ENCODE measurements around the gene ANKRD10. TPM values are rescaled to one million over a fixed set of nuclear protein-coding genes. Genes with fewer than 3 reads are reported as not detected.

The ANKRD10 gene
- total RNA-seq, 1 donor from 2014 or later, result 163 TPM

- intact Hi-C loops (cut with micrococcal nuclease), result no loop called here
- no peaks in the 10 kb centered on the region for H3K36me3 Mint-ChIP-seq (ENCODE audit: low read depth)
- H3K27me3 Mint-ChIP-seq (ENCODE audit: insufficient read depth), result peaks cover 25% of the 10 kb centered on the region
- no peaks in the 10 kb centered on the region for H3K9me3 Mint-ChIP-seq
- no peak for DNase-seq (ENCODE audit: low spot score)
- no peak overlapping the region for H3K27ac Mint-ChIP-seq
- no peak overlapping the region for H3K4me3 Mint-ChIP-seq
- H3K4me1 Mint-ChIP-seq (ENCODE audit: low read depth), result peaks cover 5% of the 10 kb centered on the region
These were observed 42.7 kb downstream of the ANKRD10 start for GRCh38 chr13:110872034-110872767.

GRCh38 chr13:110869805-110870706, 44.8 kb downstream of the ANKRD10 start:
- intact Hi-C loops (cut with micrococcal nuclease), result no loop called here
- no peak overlapping the region for H3K4me3 Mint-ChIP-seq
- no peak for DNase-seq (ENCODE audit: low spot score)

GRCh38 chr13:110869231-110869804, 45.6 kb downstream of the ANKRD10 start:
- H3K36me3 Mint-ChIP-seq (ENCODE audit: low read depth), result no peaks in the 10 kb centered on the region
- no peaks in the 10 kb centered on the region for H3K4me1 Mint-ChIP-seq (ENCODE audit: low read depth)
- H3K9me3 Mint-ChIP-seq, result no peaks in the 10 kb centered on the region
- DNase-seq (ENCODE audit: low spot score), result no peak
- intact Hi-C loops (cut with micrococcal nuclease), result no loop called here
- peaks cover 25% of the 10 kb centered on the region for H3K27me3 Mint-ChIP-seq (ENCODE audit: insufficient read depth)
- H3K4me3 Mint-ChIP-seq, result no peak overlapping the region
- no peak overlapping the region for H3K27ac Mint-ChIP-seq

More at GRCh38 chr13:110869805-110870706, 44.8 kb downstream of the ANKRD10 start:
- Mint-ChIP-seq H3K27ac (no peak overlapping the region), H3K4me1 (ENCODE audit: low read depth) (peaks cover 4% of the 10 kb centered on the region), H3K9me3 (no peaks in the 10 kb centered on the region), H3K36me3 (ENCODE audit: low read depth) (no peaks in the 10 kb centered on the region), H3K27me3 (ENCODE audit: insufficient read depth) (peaks cover 29% of the 10 kb centered on the region)

- peaks cover 25% of the 10 kb centered on the region for H3K27me3 Mint-ChIP-seq (ENCODE audit: insufficient read depth)
- H3K4me1 Mint-ChIP-seq (ENCODE audit: low read depth), result no peaks in the 10 kb centered on the region
- no peak overlapping the region for H3K27ac Mint-ChIP-seq
- H3K4me3 Mint-ChIP-seq, result no peak overlapping the region
- intact Hi-C loops (cut with micrococcal nuclease), result no loop called here
- no peak for DNase-seq (ENCODE audit: low spot score)
- no peaks in the 10 kb centered on the region for H3K36me3 Mint-ChIP-seq (ENCODE audit: low read depth)
- H3K9me3 Mint-ChIP-seq, result no peaks in the 10 kb centered on the region
These were observed 46.1 kb downstream of the ANKRD10 start for GRCh38 chr13:110868720-110869119.

GRCh38 chr13:110867380-110867779, 47.5 kb downstream of the ANKRD10 start:
- Mint-ChIP-seq H3K27me3 (ENCODE audit: insufficient read depth) (peaks cover 25% of the 10 kb centered on the region), H3K4me3 (no peak overlapping the region), H3K9me3 (no peaks in the 10 kb centered on the region), H3K36me3 (ENCODE audit: low read depth) (no peaks in the 10 kb centered on the region), H3K4me1 (ENCODE audit: low read depth) (no peaks in the 10 kb centered on the region), H3K27ac (no peak overlapping the region)
- intact Hi-C loops (cut with micrococcal nuclease), result no loop called here
- DNase-seq (ENCODE audit: low spot score), result no peak

GRCh38 chr13:110866491-110867170, 48.2 kb downstream of the ANKRD10 start:
- H3K4me3 Mint-ChIP-seq, result no peak overlapping the region
- H3K36me3 Mint-ChIP-seq (ENCODE audit: low read depth), result no peaks in the 10 kb centered on the region
- intact Hi-C loops (cut with micrococcal nuclease), result no loop called here
- no peak overlapping the region for H3K27ac Mint-ChIP-seq
- no peak for DNase-seq (ENCODE audit: low spot score)
- H3K27me3 Mint-ChIP-seq (ENCODE audit: insufficient read depth), result peaks cover 25% of the 10 kb centered on the region
- no peaks in the 10 kb centered on the region for H3K9me3 Mint-ChIP-seq
- H3K4me1 Mint-ChIP-seq (ENCODE audit: low read depth), result no peaks in the 10 kb centered on the region

- no peaks in the 10 kb centered on the region for H3K36me3 Mint-ChIP-seq (ENCODE audit: low read depth)
- no peak overlapping the region for H3K4me3 Mint-ChIP-seq
- no peak overlapping the region for H3K27ac Mint-ChIP-seq
- peaks cover 13% of the 10 kb centered on the region for H3K27me3 Mint-ChIP-seq (ENCODE audit: insufficient read depth)
- no peaks in the 10 kb centered on the region for H3K4me1 Mint-ChIP-seq (ENCODE audit: low read depth)
- H3K9me3 Mint-ChIP-seq, result no peaks in the 10 kb centered on the region
- DNase-seq (ENCODE audit: low spot score), result no peak
- intact Hi-C loops (cut with micrococcal nuclease), result no loop called here
These were observed 51.2 kb downstream of the ANKRD10 start for GRCh38 chr13:110863685-110864084.

- Mint-ChIP-seq H3K4me1 (ENCODE audit: low read depth) (peaks cover 9% of the 10 kb centered on the region), H3K27me3 (ENCODE audit: insufficient read depth) (peaks cover 5% of the 10 kb centered on the region), H3K27ac (no peak overlapping the region), H3K4me3 (no peak overlapping the region), H3K36me3 (ENCODE audit: low read depth) (peaks cover 3% of the 10 kb centered on the region), H3K9me3 (peaks cover 6% of the 10 kb centered on the region)
- no peak for DNase-seq (ENCODE audit: low spot score)
- intact Hi-C loops (cut with micrococcal nuclease), result no loop called here
These were observed 53.9 kb downstream of the ANKRD10 start for GRCh38 chr13:110860983-110861382.

- Mint-ChIP-seq H3K36me3 (ENCODE audit: low read depth) (peaks cover 3% of the 10 kb centered on the region), H3K4me3 (no peak overlapping the region), H3K27me3 (ENCODE audit: insufficient read depth) (peaks cover 2% of the 10 kb centered on the region), H3K9me3 (peaks cover 6% of the 10 kb centered on the region), H3K4me1 (ENCODE audit: low read depth) (peaks cover 9% of the 10 kb centered on the region), H3K27ac (no peak overlapping the region)
- intact Hi-C loops (cut with micrococcal nuclease), result no loop called here
- DNase-seq (ENCODE audit: low spot score), result no peak
These were observed 57.7 kb downstream of the ANKRD10 start for GRCh38 chr13:110856942-110857835.

GRCh38 chr13:110855363-110855762, 59.5 kb downstream of the ANKRD10 start:
- intact Hi-C loops (cut with micrococcal nuclease), result no loop called here
- peaks cover 9% of the 10 kb centered on the region for H3K4me1 Mint-ChIP-seq (ENCODE audit: low read depth)
- no peak overlapping the region for H3K4me3 Mint-ChIP-seq
- H3K27ac Mint-ChIP-seq, result no peak overlapping the region
- DNase-seq (ENCODE audit: low spot score), result no peak
- H3K36me3 Mint-ChIP-seq (ENCODE audit: low read depth), result peaks cover 3% of the 10 kb centered on the region
- H3K27me3 Mint-ChIP-seq (ENCODE audit: insufficient read depth), result peaks cover 8% of the 10 kb centered on the region
- peaks cover 6% of the 10 kb centered on the region for H3K9me3 Mint-ChIP-seq

- DNase-seq (ENCODE audit: low spot score), result no peak
- Mint-ChIP-seq H3K9me3 (peaks cover 6% of the 10 kb centered on the region), H3K36me3 (ENCODE audit: low read depth) (peaks cover 3% of the 10 kb centered on the region), H3K27me3 (ENCODE audit: insufficient read depth) (peaks cover 11% of the 10 kb centered on the region), H3K4me3 (no peak overlapping the region), H3K4me1 (ENCODE audit: low read depth) (peaks cover 9% of the 10 kb centered on the region), H3K27ac (no peak overlapping the region)
- intact Hi-C loops (cut with micrococcal nuclease), result no loop called here
These were observed 60.0 kb downstream of the ANKRD10 start for GRCh38 chr13:110854866-110855265.

GRCh38 chr13:110853235-110853721, 61.6 kb downstream of the ANKRD10 start:
- peaks cover 22% of the 10 kb centered on the region for H3K27me3 Mint-ChIP-seq (ENCODE audit: insufficient read depth)
- intact Hi-C loops (cut with micrococcal nuclease), result no loop called here
- no peak overlapping the region for H3K27ac Mint-ChIP-seq
- H3K4me1 Mint-ChIP-seq (ENCODE audit: low read depth), result peaks cover 9% of the 10 kb centered on the region
- DNase-seq (ENCODE audit: low spot score), result no peak
- H3K4me3 Mint-ChIP-seq, result no peak overlapping the region
- peaks cover 3% of the 10 kb centered on the region for H3K36me3 Mint-ChIP-seq (ENCODE audit: low read depth)
- H3K9me3 Mint-ChIP-seq, result peaks cover 6% of the 10 kb centered on the region

Data from activated T-helper 1 cell treated with anti-CD3 and anti-CD28 coated beads, Interleukin-12 subunit alpha, Interleukin-12 subunit beta, Interleukin-2, Interleukin-4 antibody, amounts not matched to agents 30 ng/mL and 10 ng/mL and 1 ng/mL, durations not matched to agents 14 hours and 24 hours and 36 hours (primary cell).